Fibroblast of villous mesenchyme (primary cell): ENCODE data around the gene FRAS1. TPM values are rescaled to one million over a fixed set of nuclear protein-coding genes. Genes with fewer than 3 reads are reported as not detected.

Source experiments
- DNase-seq: peaks from one replicate; pipeline ENCODE4 v3.0.0-alpha.2; 2010; ENCODE audit warnings: low read depth
- H3K4me3 ChIP-seq: 2 replicates; pipeline ENCODE4 v1.5.1; 2011; ENCODE audit warnings: low read depth, mild to moderate bottlenecking, low read length
- total RNA-seq: library from RNA; depleted of rRNA; stranded (reverse); fragments of >200 nt; gene quantifications from 2 replicates; pipeline ENCODE4 v1.2.3, GENCODE V29; 2012
- TF ChIP-seq, protein P1 (sequence below): IDR thresholded peaks from 2 replicates; pipeline ENCODE4 v1.5.1; 2012; ENCODE audit warnings: low read depth, mild to moderate bottlenecking, low read length; ENCODE audit not compliant: insufficient read depth

The FRAS1 gene
- total RNA-seq, 1 donor, result 1.3 TPM

DNA sequence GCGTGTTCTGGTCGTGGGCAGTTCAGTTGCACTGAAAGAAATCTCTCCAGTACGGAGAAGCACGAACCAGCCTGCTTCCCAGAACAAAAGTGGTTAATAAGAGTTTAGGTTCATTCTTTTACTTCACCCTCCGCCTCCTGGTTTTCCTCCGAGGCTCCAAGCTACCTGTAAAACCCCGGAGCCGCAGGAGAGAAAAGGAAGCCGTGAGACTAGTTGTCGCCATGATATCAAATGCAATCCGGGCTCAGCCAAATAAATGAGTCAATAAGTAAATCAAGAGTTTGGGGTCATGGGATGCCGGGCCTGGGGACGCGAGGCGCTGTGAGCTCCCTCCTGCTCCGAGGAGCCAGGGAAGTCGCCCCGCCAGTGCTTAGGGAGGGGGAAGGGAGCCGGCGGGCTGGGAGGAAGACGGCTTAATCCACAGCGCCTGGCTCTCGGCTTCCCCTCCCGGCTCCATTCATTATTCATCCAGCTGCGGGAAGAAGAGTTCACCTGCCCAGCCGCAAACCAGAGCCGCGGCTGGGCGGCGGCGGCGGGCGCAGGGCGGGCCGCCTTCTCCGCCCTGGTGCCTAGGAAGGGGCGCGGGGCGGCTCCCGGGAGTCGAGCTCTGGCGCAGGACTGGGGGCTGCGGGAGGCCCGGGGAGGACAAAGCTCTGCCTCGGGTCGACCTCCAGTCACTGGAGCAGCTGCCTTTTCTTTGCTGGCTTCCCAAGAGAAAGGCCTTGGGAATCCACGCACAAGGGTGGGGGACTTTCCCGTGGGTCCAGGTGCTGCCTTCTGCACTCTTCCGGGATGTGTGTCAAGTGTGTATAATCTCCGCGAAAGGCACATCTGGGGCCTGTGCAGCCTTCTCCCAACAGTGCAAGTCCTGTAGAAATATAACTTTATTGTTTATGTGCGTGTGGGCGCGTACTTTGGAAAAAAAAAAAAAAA lies 1.7 kb downstream of the FRAS1 start:
- no peak for DNase-seq
- H3K4me3 ChIP-seq, result peak overlapping the region; percentile 59
- TF ChIP-seq, protein P1, sequence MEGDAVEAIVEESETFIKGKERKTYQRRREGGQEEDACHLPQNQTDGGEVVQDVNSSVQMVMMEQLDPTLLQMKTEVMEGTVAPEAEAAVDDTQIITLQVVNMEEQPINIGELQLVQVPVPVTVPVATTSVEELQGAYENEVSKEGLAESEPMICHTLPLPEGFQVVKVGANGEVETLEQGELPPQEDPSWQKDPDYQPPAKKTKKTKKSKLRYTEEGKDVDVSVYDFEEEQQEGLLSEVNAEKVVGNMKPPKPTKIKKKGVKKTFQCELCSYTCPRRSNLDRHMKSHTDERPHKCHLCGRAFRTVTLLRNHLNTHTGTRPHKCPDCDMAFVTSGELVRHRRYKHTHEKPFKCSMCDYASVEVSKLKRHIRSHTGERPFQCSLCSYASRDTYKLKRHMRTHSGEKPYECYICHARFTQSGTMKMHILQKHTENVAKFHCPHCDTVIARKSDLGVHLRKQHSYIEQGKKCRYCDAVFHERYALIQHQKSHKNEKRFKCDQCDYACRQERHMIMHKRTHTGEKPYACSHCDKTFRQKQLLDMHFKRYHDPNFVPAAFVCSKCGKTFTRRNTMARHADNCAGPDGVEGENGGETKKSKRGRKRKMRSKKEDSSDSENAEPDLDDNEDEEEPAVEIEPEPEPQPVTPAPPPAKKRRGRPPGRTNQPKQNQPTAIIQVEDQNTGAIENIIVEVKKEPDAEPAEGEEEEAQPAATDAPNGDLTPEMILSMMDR, result no peak

- no peak overlapping the region for H3K4me3 ChIP-seq
- peak; percentile 41 for DNase-seq
- TF ChIP-seq, protein P1, result peak; percentile 50
Observed at GRCh38 chr4:78059524-78059889, 2.4 kb downstream of the FRAS1 start.

DNA sequence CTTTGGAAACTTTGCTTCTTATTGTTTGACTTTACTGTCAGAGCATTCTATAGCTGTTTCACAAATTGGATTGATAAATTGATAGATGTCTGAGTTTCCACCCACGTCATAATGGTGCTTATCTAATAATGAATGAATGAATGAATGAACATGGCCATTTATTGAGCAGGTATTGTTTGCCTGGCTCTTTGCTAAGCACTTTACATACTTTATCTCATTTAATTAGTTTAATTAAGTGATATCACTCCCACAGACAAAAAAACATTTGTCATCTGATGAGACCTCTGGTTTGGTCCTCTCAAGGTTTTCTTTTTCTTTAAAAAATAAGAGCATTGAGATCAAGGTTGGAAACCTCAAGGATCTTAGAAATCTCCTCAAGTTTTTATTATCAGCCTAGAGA lies 2.8 kb downstream of the FRAS1 start:
- TF ChIP-seq, protein P1, result no peak

DNA sequence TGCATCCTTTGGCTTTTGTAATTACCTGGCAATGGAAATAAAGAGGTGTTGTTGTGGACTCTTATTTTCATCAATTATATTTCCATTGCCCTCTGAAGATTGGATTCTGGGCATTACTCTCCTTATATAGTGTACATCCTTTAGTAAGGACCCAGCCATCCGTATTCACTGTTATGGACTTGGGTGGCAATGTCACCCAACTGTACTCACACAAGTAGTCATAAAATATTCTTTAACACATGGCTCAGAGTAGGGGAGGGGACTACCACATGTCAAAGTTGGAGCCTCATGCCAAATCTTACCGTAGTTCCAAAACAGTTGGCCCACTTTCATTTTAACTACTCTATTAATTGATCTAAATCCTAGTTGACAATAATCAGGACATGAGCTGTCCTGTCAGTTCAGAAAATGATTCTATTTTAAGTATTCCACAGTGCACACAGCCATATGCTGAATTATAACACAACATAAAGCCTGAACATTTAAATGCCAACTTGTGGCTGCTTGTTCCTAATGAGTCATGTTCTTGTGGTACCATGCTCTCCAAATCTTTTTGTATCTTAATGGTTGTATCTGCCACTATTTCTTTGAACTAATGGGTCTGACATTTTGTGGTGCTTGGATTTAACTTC lies 4.9 kb downstream of the FRAS1 start:
- TF ChIP-seq, protein P1, result no peak
- no peak overlapping the region for H3K4me3 ChIP-seq
- DNase-seq, result no peak

More for the DNA sequence above, 2.8 kb downstream of the FRAS1 start:
- H3K4me3 ChIP-seq, result no peak overlapping the region
- DNase-seq, result no peak

GRCh38 chr4:78065508-78066192 lies 8.5 kb downstream of the FRAS1 start:
- TF ChIP-seq, protein P1, result no peak
- DNase-seq, result peak; percentile 19
- no peak overlapping the region for H3K4me3 ChIP-seq

DNA sequence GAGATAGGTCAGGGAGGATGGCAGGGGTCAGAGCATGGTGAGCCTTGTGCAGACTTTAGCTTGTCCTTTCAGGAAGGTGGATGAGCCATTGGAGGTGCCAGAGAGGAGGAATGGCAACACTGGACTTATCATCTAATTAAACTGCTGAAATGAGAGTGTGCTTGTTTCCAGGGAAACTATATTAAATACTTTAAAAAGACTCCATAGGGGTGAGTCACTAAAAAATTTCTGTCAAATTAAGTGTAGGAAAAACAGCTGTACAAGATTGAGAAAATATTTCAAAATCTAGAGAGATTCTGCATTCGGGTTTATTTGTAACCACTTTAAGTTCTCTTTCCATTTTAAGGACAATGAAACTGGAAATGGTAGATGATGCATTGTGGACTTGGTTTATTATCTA lies 11.4 kb downstream of the FRAS1 start:
- DNase-seq, result no peak
- no peak overlapping the region for H3K4me3 ChIP-seq
- TF ChIP-seq, protein P1, result no peak
